OCI-LY3 (cell line): Measurements from ENCODE around the gene DHPS.

Source experiments
- CTCF ChIP-seq: fragments of 200-600, 300-600 bp; sonication (generic); IDR thresholded peaks from 2 replicates; pipeline ENCODE4 v1.5.1; 2014; ENCODE audit warnings: antibody characterized with exemption, low read length, low read depth
- EZH2phosphoT487 ChIP-seq: fragments of 200-600 bp; shearing (Covaris generic); IDR thresholded peaks from 2 replicates; pipeline ENCODE4 v1.6.1; 2018; ENCODE audit warnings: antibody characterized with exemption, mixed run types, low read depth

GRCh38 chr19:12668932-12669269, 12.8 kb downstream of the DHPS start:
- no peak for TF ChIP-seq CTCF
- no peak for TF ChIP-seq EZH2phosphoT487
